AG04450 (cell line): ENCODE data around the gene STK4. TPM values are rescaled to one million over a fixed set of nuclear protein-coding genes. Genes with fewer than 3 reads are reported as not detected.

ENCODE experiments used
- CTCF ChIA-PET: fragments of 300-600, 350-600 bp; formaldehyde crosslinking; extraction: SDS; loops from one replicate; lab custom pipeline; 2022; ENCODE audit warnings: antibody characterized with exemption, inconsistent platforms; lab: Charles Lee
- POLR2A ChIA-PET: fragments of 350-600 bp; formaldehyde crosslinking; extraction: SDS; loops from one replicate; lab custom pipeline; 2021; ENCODE audit warnings: antibody characterized with exemption, inconsistent platforms; lab: Yijun Ruan, JAX
- DNase-seq: peaks from one replicate; pipeline ENCODE4 v3.0.0-alpha.2; 2011; ENCODE audit warnings: low read depth, low spot score
- H3K27ac ChIP-seq: one replicate; pipeline ENCODE4 v1.5.1; 2012; ENCODE audit warnings: low read depth, low read length, control low read depth
- H3K27me3 ChIP-seq: one replicate; pipeline ENCODE4 v1.6.0; 2012; ENCODE audit warnings: low read length; ENCODE audit not compliant: control insufficient read depth, insufficient read depth
- H3K4me3 ChIP-seq: 2 replicates; pipeline ENCODE4 v1.5.1; 2011; ENCODE audit warnings: mild to moderate bottlenecking, low read depth, low read length, control low read depth
- H3K9me3 ChIP-seq: 2 replicates; pipeline ENCODE4 v1.5.1; 2012; ENCODE audit warnings: low read length; ENCODE audit not compliant: control insufficient read depth, insufficient read depth
- polyA plus RNA-seq: library from polyadenylated mRNA; depleted of rRNA; stranded (reverse); fragments of >200 nt; gene quantifications from 2 replicates; pipeline ENCODE4 v1.2.3, GENCODE V29; 2011
- TF ChIP-seq, protein P1 (sequence below): IDR thresholded peaks from 2 replicates; pipeline ENCODE4 v1.5.1; 2011; ENCODE audit warnings: low read depth, low read length, control low read depth, inconsistent platforms

STK4 gene
- polyA plus RNA-seq, 1 experiment, result 25.1 TPM

DNA sequence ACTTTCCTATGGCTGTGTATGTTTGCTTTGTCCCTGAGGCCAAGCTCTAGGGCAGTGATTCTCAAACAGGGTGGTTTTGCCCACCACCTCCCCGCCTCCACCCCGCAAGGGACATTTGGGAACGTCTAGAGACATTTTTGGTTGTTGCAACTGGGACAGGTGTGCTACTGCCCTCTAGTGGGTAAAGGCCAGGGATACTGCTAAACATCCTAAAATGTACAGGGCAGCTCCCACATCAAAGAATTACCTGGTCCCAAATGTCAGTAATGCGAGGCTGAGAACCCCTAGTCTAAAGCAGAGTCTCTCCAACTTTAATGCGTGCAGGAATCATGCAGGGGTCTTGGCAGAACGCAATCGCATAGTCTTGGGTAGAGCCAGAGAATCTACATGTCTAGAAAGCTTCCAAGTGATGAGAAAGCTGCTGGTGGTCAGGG, 129.5 kb downstream of the STK4 start:
- no peak overlapping the region for H3K4me3 ChIP-seq
- H3K27me3 ChIP-seq, result peaks cover 29% of the 10 kb centered on the region
- DNase-seq, result no peak
- H3K9me3 ChIP-seq, result peaks cover 10% of the 10 kb centered on the region; the same call in 1 of the 2 replicates
- H3K27ac ChIP-seq, result no peak overlapping the region
- ChIA-PET CTCF (interaction anchor here (0.5 to 7.3 kb wide), 54 partner anchors 9 to 1187 kb away, joined by 3 to 275 read pairs (median 6); partner anchors contain the start of genes MATN4 and STK4), POLR2A (interaction anchor here (1.0 kb wide), 1 partner anchor 52 kb away, joined by 4 read pairs; no protein-coding TSS in a partner anchor)
- TF ChIP-seq, protein P1, sequence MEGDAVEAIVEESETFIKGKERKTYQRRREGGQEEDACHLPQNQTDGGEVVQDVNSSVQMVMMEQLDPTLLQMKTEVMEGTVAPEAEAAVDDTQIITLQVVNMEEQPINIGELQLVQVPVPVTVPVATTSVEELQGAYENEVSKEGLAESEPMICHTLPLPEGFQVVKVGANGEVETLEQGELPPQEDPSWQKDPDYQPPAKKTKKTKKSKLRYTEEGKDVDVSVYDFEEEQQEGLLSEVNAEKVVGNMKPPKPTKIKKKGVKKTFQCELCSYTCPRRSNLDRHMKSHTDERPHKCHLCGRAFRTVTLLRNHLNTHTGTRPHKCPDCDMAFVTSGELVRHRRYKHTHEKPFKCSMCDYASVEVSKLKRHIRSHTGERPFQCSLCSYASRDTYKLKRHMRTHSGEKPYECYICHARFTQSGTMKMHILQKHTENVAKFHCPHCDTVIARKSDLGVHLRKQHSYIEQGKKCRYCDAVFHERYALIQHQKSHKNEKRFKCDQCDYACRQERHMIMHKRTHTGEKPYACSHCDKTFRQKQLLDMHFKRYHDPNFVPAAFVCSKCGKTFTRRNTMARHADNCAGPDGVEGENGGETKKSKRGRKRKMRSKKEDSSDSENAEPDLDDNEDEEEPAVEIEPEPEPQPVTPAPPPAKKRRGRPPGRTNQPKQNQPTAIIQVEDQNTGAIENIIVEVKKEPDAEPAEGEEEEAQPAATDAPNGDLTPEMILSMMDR, result peak; percentile 83

DNA sequence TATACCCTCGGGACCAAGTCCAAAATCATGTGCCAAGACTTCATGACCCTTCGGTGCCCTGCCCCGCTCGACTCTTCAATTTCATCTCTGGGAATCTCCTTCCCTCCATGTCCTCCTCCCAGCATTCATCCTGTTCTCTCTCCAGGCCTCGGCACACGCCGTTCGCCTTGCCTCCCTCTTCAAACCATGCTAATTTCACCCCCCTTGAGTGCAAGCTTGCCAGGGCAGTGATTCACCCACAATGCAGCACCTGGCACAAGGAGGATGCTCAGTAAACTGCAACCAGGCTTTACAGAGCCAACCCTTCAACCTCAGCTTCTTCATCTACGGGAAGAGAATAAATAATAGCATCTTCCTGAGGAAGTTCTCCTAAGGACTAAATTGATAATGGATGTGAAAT, 130.5 kb downstream of the STK4 start:
- H3K4me3 ChIP-seq, result no peak overlapping the region
- TF ChIP-seq, protein P1, result no peak
- peaks cover 10% of the 10 kb centered on the region; the same call in 1 of the 2 replicates for H3K9me3 ChIP-seq
- H3K27ac ChIP-seq, result no peak overlapping the region
- POLR2A ChIA-PET, result no interaction called here
- CTCF ChIA-PET, result interaction anchor here (0.8 to 7.3 kb wide), 34 partner anchors 8 to 674 kb away, joined by 3 to 275 read pairs (median 10); partner anchors contain the start of genes MATN4 and STK4
- DNase-seq, result no peak
- H3K27me3 ChIP-seq, result peaks cover 34% of the 10 kb centered on the region

- ChIA-PET CTCF (interaction anchor here (0.6 to 7.3 kb wide), 17 partner anchors 11 to 674 kb away, joined by 3 to 275 read pairs (median 25); no protein-coding TSS in a partner anchor), POLR2A (no interaction called here)
- Histone ChIP-seq H3K9me3 (peaks cover 10% of the 10 kb centered on the region; the same call in 1 of the 2 replicates), H3K27ac (no peak overlapping the region), H3K27me3 (peaks cover 34% of the 10 kb centered on the region), H3K4me3 (peak overlapping the region; percentile 37; the same call in 1 of the 2 replicates)
- DNase-seq, result no peak
- TF ChIP-seq, protein P1, result 0 out of 2 replicates have a peak, but pooled peaks have one; percentile 13
These were observed 131.3 kb downstream of the STK4 start for GRCh38 chr20:45097485-45098102.

GRCh38 chr20:45098103-45098773, 131.9 kb downstream of the STK4 start:
- H3K9me3 ChIP-seq, result peaks cover 10% of the 10 kb centered on the region; the same call in 1 of the 2 replicates
- DNase-seq, result no peak
- ChIA-PET POLR2A (no interaction called here), CTCF (interaction anchor here (1.8 to 7.3 kb wide), 10 partner anchors 11 to 673 kb away, joined by 8 to 275 read pairs (median 34); no protein-coding TSS in a partner anchor)
- peak overlapping the region; percentile 37; the same call in 1 of the 2 replicates for H3K4me3 ChIP-seq
- TF ChIP-seq, protein P1, result peak; percentile 26
- no peak overlapping the region for H3K27ac ChIP-seq
- H3K27me3 ChIP-seq, result peaks cover 38% of the 10 kb centered on the region
